HepG2 (cell line): ENCODE results near the gene ZNF630. TPM values are rescaled to one million over a fixed set of nuclear protein-coding genes. Genes with fewer than 3 reads are reported as not detected.
"Not testable (repeated sequence)": the region's sequence is repeated elsewhere in the genome, so short reads cannot be mapped to it uniquely, and the experiment has no call there.

Experiments used
- ATAC-seq: fragments of 200-7000 bp; cut with Tn5 transposase; 3 replicates; pipeline ENCODE4 v1.9.1; 2020; ENCODE audit warnings: mild to moderate bottlenecking, moderate library complexity
- BruUV-seq: library from RNA; stranded (reverse); fragments of 400-500 nt; replicated peaks from 2 replicates; lab custom pipeline; 2021; lab: Mats Ljungman, UMichigan
- CTCF ChIA-PET: fragments of 300-600 bp; formaldehyde crosslinking; extraction: SDS; loops from one replicate; lab custom pipeline; 2021; ENCODE audit warnings: low total read pairs, inconsistent platforms, low intra/inter-chr PET ratio; lab: Yijun Ruan, JAX
- POLR2A ChIA-PET: fragments of 350-600 bp; sonication (Branson Sonifier 250); formaldehyde crosslinking; loops from one replicate; lab custom pipeline; 2020; ENCODE audit warnings: antibody characterized with exemption, inconsistent platforms; lab: Yijun Ruan, JAX
- DNase-seq: peaks from one replicate; pipeline ENCODE4 v3.0.0-alpha.2; 2015; ENCODE audit warnings: low spot score
- FAIRE-seq: peaks from 3 replicates; lab custom pipeline; 2011; peaks lifted over from hg19 to GRCh38; lab: Jason Lieb, UNC
- H2AFZ ChIP-seq: one replicate; pipeline ENCODE4 v1.6.1; 2011; ENCODE audit warnings: low read length, inconsistent platforms
- H3K27ac ChIP-seq: fragments of 300-600 bp; 3 replicates; pipeline ENCODE4 v1.8.0; 2011; ENCODE audit warnings: mixed run types, mild to moderate bottlenecking, mixed read lengths, low read length, inconsistent platforms; ENCODE audit not compliant: insufficient read depth; ENCODE audit errors: extremely low read length
- H3K27me3 ChIP-seq, 2 experiments: fragments of 200-600 bp in 1 of 2; 2 replicates in 1 of 2; 3 replicates in 1 of 2; pipeline versions ENCODE4 v1.6.0 to v1.8.0; 2011; ENCODE audit warnings: low read length in 2 of 2, mild to moderate bottlenecking in 2 of 2, moderate library complexity in 2 of 2, inconsistent platforms in 1 of 2; ENCODE audit not compliant: insufficient read depth in 2 of 2, control insufficient read depth in 1 of 2
- H3K36me3 ChIP-seq, 2 experiments: fragments of 200-600 bp in 1 of 2; replicated peaks in 1 of 2; 2 replicates in 1 of 2; 3 replicates in 1 of 2; pipeline versions ENCODE4 v1.5.1 to v1.8.0; 2011; ENCODE audit warnings: low read length in 2 of 2, inconsistent platforms in 1 of 2; ENCODE audit not compliant: insufficient read depth in 2 of 2, control insufficient read depth in 1 of 2
- H3K4me1 ChIP-seq: 2 replicates; pipeline ENCODE4 v1.5.1; 2012; ENCODE audit warnings: low read length, inconsistent platforms; ENCODE audit not compliant: insufficient read depth
- H3K4me2 ChIP-seq: 2 replicates; pipeline ENCODE4 v1.6.0; 2011; ENCODE audit warnings: low read depth, low read length, inconsistent platforms
- H3K4me3 ChIP-seq, 3 experiments: fragments of 200-600 bp in 1 of 3; sonication (generic), shearing (Covaris generic) in 1 of 3; replicated peaks in 1 of 3; 2 replicates each; pipeline ENCODE4 v1.5.1; 2011 to 2016; ENCODE audit warnings: low read length in 3 of 3, inconsistent platforms in 2 of 3, low read depth in 2 of 3, mild to moderate bottlenecking in 2 of 3, control low read depth in 1 of 3, mixed read lengths in 1 of 3; ENCODE audit not compliant: insufficient read depth in 1 of 3
- H3K79me2 ChIP-seq: one replicate; pipeline ENCODE4 v1.6.1; 2011; ENCODE audit warnings: low read length, inconsistent platforms; ENCODE audit not compliant: insufficient read depth
- H3K9ac ChIP-seq: 2 replicates; pipeline ENCODE4 v1.6.0; 2011; ENCODE audit warnings: mild to moderate bottlenecking, low read depth, low read length, inconsistent platforms; ENCODE audit not compliant: insufficient read depth
- H3K9me3 ChIP-seq: 2 replicates; pipeline ENCODE4 v1.5.1; 2012; ENCODE audit warnings: mild to moderate bottlenecking, low read length
- H4K20me1 ChIP-seq: 2 replicates; pipeline ENCODE4 v1.6.0; 2011; ENCODE audit warnings: inconsistent platforms, mild to moderate bottlenecking, low read length, moderate library complexity; ENCODE audit not compliant: insufficient read depth
- ADNP ChIP-seq: sonication (generic); formaldehyde crosslinking; IDR thresholded peaks from 2 replicates; pipeline ENCODE4 v1.4.0; 2020; ENCODE audit warnings: missing genetic modification reagents
- EHMT2 ChIP-seq: fragments of 200-600 bp; sonication (generic); IDR thresholded peaks from 2 replicates; pipeline ENCODE4 v1.7.0; 2017; ENCODE audit warnings: antibody characterized with exemption, low read depth, low read length, borderline replicate concordance
- KDM6A ChIP-seq: IDR thresholded peaks from 2 replicates; pipeline ENCODE4 v1.6.1; 2016; ENCODE audit warnings: low read depth
- KLF11 ChIP-seq: IDR thresholded peaks from 2 replicates; pipeline ENCODE4 v1.6.1; 2016; ENCODE audit warnings: missing compliant biosample characterization
- KLF15 ChIP-seq: sonication (generic); formaldehyde crosslinking; IDR thresholded peaks from 2 replicates; pipeline ENCODE4 v1.8.1; 2023; ENCODE audit warnings: borderline replicate concordance, mild to moderate bottlenecking, inconsistent platforms, missing genetic modification reagents, mixed read lengths
- MEF2D ChIP-seq: sonication (generic); formaldehyde crosslinking; IDR thresholded peaks from 2 replicates; pipeline ENCODE4 v1.5.1; 2020; ENCODE audit warnings: mild to moderate bottlenecking, missing genetic modification reagents
- MEIS2 ChIP-seq: sonication (generic); formaldehyde crosslinking; IDR thresholded peaks from 2 replicates; pipeline ENCODE4 v1.9.0; 2021; ENCODE audit warnings: mild to moderate bottlenecking, missing genetic modification reagents
- NAIF1 ChIP-seq: sonication (generic); formaldehyde crosslinking; IDR thresholded peaks from 2 replicates; pipeline ENCODE4 v1.5.0; 2020; ENCODE audit warnings: mild to moderate bottlenecking, missing genetic modification reagents, borderline replicate concordance
- SAFB2 ChIP-seq: sonication (generic); formaldehyde crosslinking; IDR thresholded peaks from 2 replicates; pipeline ENCODE4 v1.5.1; 2020; ENCODE audit warnings: missing genetic modification reagents, low read depth, mild to moderate bottlenecking, borderline replicate concordance
- SRSF1 ChIP-seq: fragments of 200-400 bp; formaldehyde crosslinking; optimal IDR thresholded peaks from 2 replicates; pipeline ENCODE3; 2017; ENCODE audit warnings: mild to moderate bottlenecking, low read depth, low read length, moderate library complexity
- ZNF703 ChIP-seq: sonication (generic); formaldehyde crosslinking; IDR thresholded peaks from 2 replicates; pipeline ENCODE4 v1.5.1; 2020; ENCODE audit warnings: missing genetic modification reagents, mild to moderate bottlenecking, moderate library complexity, borderline replicate concordance
- WGBS: methylation state at CpG from one replicate; pipeline ENCODE4 v1.1.6; 2017; ENCODE audit warnings: low lambda C conversion rate; 5-methylcytosine and 5-hydroxymethylcytosine counted together
- in situ Hi-C: cut with HindIII; loops from 2 replicates; pipeline ENCODE4 v1.10.0; 2017; ENCODE audit warnings: low pct_unique_long_range_greater_than_20kb; ENCODE audit not compliant: extremely low pct_ligation_motif_present
- intact Hi-C: fragments of 100-400 bp; cut with micrococcal nuclease; formaldehyde crosslinking; loops from one replicate; pipeline ENCODE4 v1.10.0; 2022; ENCODE audit not compliant: unreplicated experiment
- polyA plus RNA-seq, 8 experiments: library from polyadenylated mRNA; depleted of rRNA in 3 of 8; stranded (reverse) in 7 of 8; unstranded in 1 of 8; fragments of >200 nt; fragmentation: Illumina TruSeq in 4 of 8; extraction: Trizol in 4 of 8; gene quantifications; 2 replicates each; pipeline versions ENCODE4 v1.2.1 to v1.2.3, GENCODE V29; 2011 to 2016; ENCODE audit warnings: low read depth in 4 of 8, missing spikeins in 1 of 8, mixed read lengths in 1 of 8; ENCODE audit not compliant: insufficient read depth in 1 of 8
- total RNA-seq, 5 experiments: library from RNA; depleted of rRNA; stranded (reverse); fragments of >200 nt; fragmentation: Illumina TruSeq; extraction: Trizol; gene quantifications; 2 replicates each; pipeline ENCODE4 v1.2.3, GENCODE V29; 2016; ENCODE audit warnings: low read depth in 1 of 5
- TF ChIP-seq, protein P1 (sequence below): sonication (generic); formaldehyde crosslinking; IDR thresholded peaks from 2 replicates; pipeline ENCODE4 v1.8.1; 2023; ENCODE audit warnings: missing genetic modification reagents, inconsistent platforms, borderline replicate concordance
- TF ChIP-seq, protein P2 (sequence below): sonication (generic); formaldehyde crosslinking; IDR thresholded peaks from 2 replicates; pipeline ENCODE4 v1.4.0; 2020; ENCODE audit warnings: missing genetic modification reagents
- TF ChIP-seq, protein P3 (sequence below): sonication (generic); formaldehyde crosslinking; IDR thresholded peaks from 2 replicates; pipeline ENCODE4 v1.5.0; 2020; ENCODE audit warnings: missing genetic modification reagents

Gene ZNF630
- total and polyA plus RNA-seq, 2 of the 13 experiments (the other 11 are each of a cell fraction or from before 2014, with no cell fraction given) = not detected

DNA sequence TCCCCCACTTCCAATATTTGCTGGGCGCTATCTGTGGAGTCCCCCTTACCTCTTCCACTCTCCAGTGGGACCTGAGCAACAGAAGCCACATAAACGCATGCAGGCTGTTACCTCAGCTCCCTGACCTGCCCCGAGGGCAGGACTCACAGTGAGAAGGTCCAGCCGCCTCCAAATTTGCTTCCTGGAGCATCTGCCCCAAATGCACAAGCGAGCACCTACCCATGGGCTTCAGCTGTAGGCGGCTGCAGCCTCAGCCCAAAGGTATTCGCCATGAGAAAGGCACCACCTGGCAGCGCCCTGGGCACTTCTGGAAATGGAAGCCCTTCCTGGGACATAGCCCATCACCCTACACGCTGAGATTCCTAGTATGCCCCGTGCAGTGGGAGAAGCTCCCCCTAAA is 41.2 kb downstream of the ZNF630 start (continued):
- TF ChIP-seq, protein P1, sequence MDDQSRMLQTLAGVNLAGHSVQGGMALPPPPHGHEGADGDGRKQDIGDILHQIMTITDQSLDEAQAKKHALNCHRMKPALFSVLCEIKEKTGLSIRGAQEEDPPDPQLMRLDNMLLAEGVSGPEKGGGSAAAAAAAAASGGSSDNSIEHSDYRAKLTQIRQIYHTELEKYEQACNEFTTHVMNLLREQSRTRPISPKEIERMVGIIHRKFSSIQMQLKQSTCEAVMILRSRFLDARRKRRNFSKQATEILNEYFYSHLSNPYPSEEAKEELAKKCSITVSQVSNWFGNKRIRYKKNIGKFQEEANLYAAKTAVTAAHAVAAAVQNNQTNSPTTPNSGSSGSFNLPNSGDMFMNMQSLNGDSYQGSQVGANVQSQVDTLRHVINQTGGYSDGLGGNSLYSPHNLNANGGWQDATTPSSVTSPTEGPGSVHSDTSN (CRISPR knock-in tag) = no peak
- no peak for TF ChIP-seq ADNP (CRISPR knock-in tag)
- no peak for TF ChIP-seq KLF11
- TF ChIP-seq MEF2D (CRISPR knock-in tag) = no peak
- no peak for TF ChIP-seq NAIF1
- no peak for TF ChIP-seq SRSF1
- TF ChIP-seq ZNF703 (CRISPR knock-in tag) = no peak

DNA sequence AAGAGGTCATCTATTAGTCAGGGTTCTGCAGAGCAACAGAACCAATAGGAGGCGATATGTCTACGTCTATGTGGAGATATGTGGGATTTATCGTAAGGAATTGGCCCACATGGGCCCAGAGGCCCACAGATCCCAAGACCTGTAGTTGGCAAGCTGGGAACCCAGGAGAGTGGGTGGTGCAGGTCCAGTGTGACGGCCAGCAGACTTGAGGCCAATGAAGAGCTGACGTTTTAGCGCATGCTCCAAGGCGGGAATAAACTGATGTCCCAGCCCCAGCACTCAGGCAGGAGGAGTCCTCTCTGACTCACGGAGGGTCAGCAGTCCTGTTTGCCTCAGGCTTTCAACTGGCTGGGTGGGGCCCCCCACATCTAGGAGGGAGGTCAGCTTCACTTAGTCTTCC is 43.3 kb downstream of the ZNF630 start:
- 73% methylated on average over 3 of the region's 8 CpGs for WGBS
- intact Hi-C loops = no loop called here
- Histone ChIP-seq H4K20me1 (no peaks in the 10 kb centered on the region), H3K4me3 (no peak overlapping the region), H3K9ac (no peak overlapping the region), H3K9me3 (no peaks in the 10 kb centered on the region), H3K79me2 (no peaks in the 10 kb centered on the region), H2AFZ (no peak overlapping the region), H3K4me1 (0 out of 2 replicates have a peak, but pooled peaks cover 8% of the 10 kb centered on the region), H3K36me3 (no peaks in the 10 kb centered on the region), H3K27ac (no peak overlapping the region), H3K4me2 (no peak overlapping the region), H3K27me3 (no peaks in the 10 kb centered on the region)
- no TSS peak for BruUV-seq
- CTCF ChIA-PET = interaction anchor here (3.6 kb wide), 1 partner anchor 196 kb away, joined by 94 read pairs; no protein-coding TSS in a partner anchor
- DNase-seq (no peak), ATAC-seq (no peak), FAIRE-seq (no peak)
- POLR2A ChIA-PET = no interaction called here
- in situ Hi-C loops = loop anchor here (5.0 to 10.0 kb wide), 3 partner anchors 63 to 196 kb away; no protein-coding TSS in a partner anchor
- TF ChIP-seq KDM6A (CRISPR knock-in tag) (no peak), MEIS2 (CRISPR knock-in tag) (no peak), SAFB2 (CRISPR knock-in tag) (no peak), EHMT2 (no peak), KLF15 (CRISPR knock-in tag) (no peak)
- TF ChIP-seq, protein P2, sequence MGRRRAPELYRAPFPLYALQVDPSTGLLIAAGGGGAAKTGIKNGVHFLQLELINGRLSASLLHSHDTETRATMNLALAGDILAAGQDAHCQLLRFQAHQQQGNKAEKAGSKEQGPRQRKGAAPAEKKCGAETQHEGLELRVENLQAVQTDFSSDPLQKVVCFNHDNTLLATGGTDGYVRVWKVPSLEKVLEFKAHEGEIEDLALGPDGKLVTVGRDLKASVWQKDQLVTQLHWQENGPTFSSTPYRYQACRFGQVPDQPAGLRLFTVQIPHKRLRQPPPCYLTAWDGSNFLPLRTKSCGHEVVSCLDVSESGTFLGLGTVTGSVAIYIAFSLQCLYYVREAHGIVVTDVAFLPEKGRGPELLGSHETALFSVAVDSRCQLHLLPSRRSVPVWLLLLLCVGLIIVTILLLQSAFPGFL (CRISPR knock-in tag) = no peak
- TF ChIP-seq, protein P3, sequence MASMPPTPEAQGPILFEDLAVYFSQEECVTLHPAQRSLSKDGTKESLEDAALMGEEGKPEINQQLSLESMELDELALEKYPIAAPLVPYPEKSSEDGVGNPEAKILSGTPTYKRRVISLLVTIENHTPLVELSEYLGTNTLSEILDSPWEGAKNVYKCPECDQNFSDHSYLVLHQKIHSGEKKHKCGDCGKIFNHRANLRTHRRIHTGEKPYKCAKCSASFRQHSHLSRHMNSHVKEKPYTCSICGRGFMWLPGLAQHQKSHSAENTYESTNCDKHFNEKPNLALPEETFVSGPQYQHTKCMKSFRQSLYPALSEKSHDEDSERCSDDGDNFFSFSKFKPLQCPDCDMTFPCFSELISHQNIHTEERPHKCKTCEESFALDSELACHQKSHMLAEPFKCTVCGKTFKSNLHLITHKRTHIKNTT (CRISPR knock-in tag) = no peak

DNA sequence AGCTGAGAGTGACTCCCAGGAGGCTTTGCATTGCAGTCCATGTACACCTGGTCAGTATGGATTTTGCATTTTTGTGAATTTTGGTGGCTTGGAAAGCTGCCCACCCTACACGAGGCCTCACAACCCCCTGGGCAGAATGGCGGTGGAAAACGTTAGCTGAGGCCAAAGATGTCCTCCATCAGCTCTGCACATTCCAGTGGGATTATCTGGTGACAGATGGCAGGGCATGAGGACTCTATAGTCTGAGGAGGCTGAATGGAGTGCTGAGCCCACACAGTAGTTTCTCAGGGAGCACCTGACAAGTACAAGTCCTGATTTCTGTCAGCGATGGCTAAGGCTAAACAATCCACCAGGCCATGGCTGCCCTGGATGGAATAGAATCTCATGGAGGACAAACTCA is 43.9 kb downstream of the ZNF630 start:
- H3K36me3 ChIP-seq, H3K79me2 ChIP-seq, POLR2A ChIA-PET, H3K27ac ChIP-seq, H2AFZ ChIP-seq, DNase-seq, H3K4me3 ChIP-seq, H3K4me1 ChIP-seq, H3K9me3 ChIP-seq, H3K4me2 ChIP-seq, H4K20me1 ChIP-seq, H3K27me3 ChIP-seq, ATAC-seq, BruUV-seq, H3K9ac ChIP-seq, intact Hi-C loops, FAIRE-seq: not testable (repeated sequence)
- WGBS = no CpG with 5 or more reads among the region's 4 CpGs
- in situ Hi-C loops = loop anchor here (5.0 to 10.0 kb wide), 3 partner anchors 63 to 195 kb away; no protein-coding TSS in a partner anchor
- CTCF ChIA-PET = interaction anchor here (2.4 to 3.6 kb wide), 3 partner anchors 68 to 196 kb away, joined by 30 to 94 read pairs (median 42); no protein-coding TSS in a partner anchor
